CD4-positive, CD25-positive, alpha-beta regulatory T cell (primary cell): ENCODE results near the gene PI4K2A. TPM values are rescaled to one million over a fixed set of nuclear protein-coding genes. Genes with fewer than 3 reads are reported as not detected.
"Not testable (repeated sequence)": the region's sequence is repeated elsewhere in the genome, so short reads cannot be mapped to it uniquely, and the experiment has no call there.

Experiments
- ATAC-seq, 2 donors: fragments of 150-1000 bp; cut with Tn5 transposase; one replicate each; pipeline ENCODE4 v1.10.0; 2021; ENCODE audit warnings: low read depth in 2 of 2, moderate number of reproducible peaks in 2 of 2, moderate library complexity in 1 of 2
- DNase-seq, 3 donors: peaks; one replicate each; pipeline versions ENCODE4 v3.0.0 to v3.0.0-alpha.2; 2012 to 2022; ENCODE audit warnings: mixed read lengths in 1 of 3
- H3K27ac ChIP-seq: one replicate; pipeline ENCODE4 v1.7.0; 2013; ENCODE audit warnings: mild to moderate bottlenecking, low read length; ENCODE audit not compliant: insufficient read depth, poor library complexity, severe bottlenecking
- H3K27me3 ChIP-seq: one replicate; pipeline ENCODE4 v1.7.0; 2013; ENCODE audit warnings: low read length; ENCODE audit not compliant: control insufficient read depth, insufficient read depth
- H3K36me3 ChIP-seq: one replicate; pipeline ENCODE4 v1.7.0; 2013; ENCODE audit warnings: mild to moderate bottlenecking, low read length, moderate library complexity; ENCODE audit not compliant: control insufficient read depth, insufficient read depth
- H3K4me1 ChIP-seq: 2 replicates; pipeline ENCODE4 v1.7.0; 2013; ENCODE audit warnings: mild to moderate bottlenecking, low read length; ENCODE audit not compliant: insufficient read depth, control insufficient read depth, poor library complexity, severe bottlenecking
- H3K4me3 ChIP-seq: one replicate; pipeline ENCODE4 v1.7.0; 2013; ENCODE audit warnings: low read depth, mild to moderate bottlenecking, low read length, moderate library complexity
- H3K9me3 ChIP-seq, 2 experiments: 1 replicate in 1 of 2; 2 replicates in 1 of 2; pipeline ENCODE4 v1.7.0; 2013; ENCODE audit warnings: low read length in 2 of 2, mild to moderate bottlenecking in 1 of 2, moderate library complexity in 1 of 2; ENCODE audit not compliant: control insufficient read depth in 2 of 2
- H3K27ac Mint-ChIP-seq, 3 donors: one replicate each; pipeline ENCODE4 v1.8.0; 2020 to 2022; ENCODE audit warnings: mild to moderate bottlenecking in 3 of 3, mixed read lengths in 3 of 3, moderate library complexity in 2 of 3
- H3K27me3 Mint-ChIP-seq: one replicate; pipeline ENCODE4 v1.8.0; 2022; ENCODE audit warnings: mild to moderate bottlenecking, mixed read lengths
- H3K36me3 Mint-ChIP-seq: one replicate; pipeline ENCODE4 v1.8.0; 2020; ENCODE audit warnings: mixed read lengths
- H3K4me1 Mint-ChIP-seq, 4 donors: one replicate each; pipeline ENCODE4 v1.8.0; 2020 to 2022; ENCODE audit warnings: mixed read lengths in 4 of 4, mild to moderate bottlenecking in 1 of 4
- H3K4me3 Mint-ChIP-seq, 4 donors: one replicate each; pipeline ENCODE4 v1.8.0; 2020 to 2022; ENCODE audit warnings: mild to moderate bottlenecking in 4 of 4, mixed read lengths in 4 of 4, moderate library complexity in 3 of 4
- H3K9me3 Mint-ChIP-seq, 7 donors: one replicate each; pipeline ENCODE4 v1.8.0; 2020 to 2022; ENCODE audit warnings: mixed read lengths in 7 of 7, mild to moderate bottlenecking in 3 of 7, moderate library complexity in 2 of 7
- polyA plus RNA-seq, 4 donors: library from polyadenylated mRNA; unstranded; fragments of 300-500 nt; fragmentation: Illumina TruSeq; gene quantifications; one replicate each; pipeline ENCODE4 v1.2.3, GENCODE V29; 2021
- total RNA-seq: library from RNA; stranded (reverse); gene quantifications from one replicate; pipeline ENCODE4 v1.2.3, GENCODE V29; 2022

Gene PI4K2A
- total and polyA plus RNA-seq, 5 donors from 2014 or later: 7.9 to 28.3 (median 10.5) TPM

- DNase-seq: no peak
- peaks cover 0 to 7% (median 5%) of the 10 kb centered on the region in 4 donors for H3K4me1 Mint-ChIP-seq
- H3K27ac Mint-ChIP-seq: no peak overlapping the region
- no peak overlapping the region for H3K4me3 ChIP-seq
- H3K27me3 ChIP-seq: no peaks in the 10 kb centered on the region
- no peaks in the 10 kb centered on the region for H3K9me3 Mint-ChIP-seq
- no peak overlapping the region for H3K27ac ChIP-seq
- no peak overlapping the region for H3K4me3 Mint-ChIP-seq
- peaks cover 4% of the 10 kb centered on the region for H3K36me3 Mint-ChIP-seq
- H3K4me1 ChIP-seq: peaks cover 3% of the 10 kb centered on the region
- no peaks in the 10 kb centered on the region for H3K9me3 ChIP-seq
- H3K36me3 ChIP-seq: peaks cover 15% of the 10 kb centered on the region
- no peak for ATAC-seq
- no peaks in the 10 kb centered on the region for H3K27me3 Mint-ChIP-seq
These were observed 39.1 kb downstream of the PI4K2A start for GRCh38 chr10:97679594-97679993.

- H3K4me1 ChIP-seq: peaks cover 11% of the 10 kb centered on the region
- H3K27me3 ChIP-seq: no peaks in the 10 kb centered on the region
- no peak overlapping the region for H3K4me3 ChIP-seq
- no peaks in the 10 kb centered on the region for H3K27me3 Mint-ChIP-seq
- ATAC-seq: no peak
- H3K9me3 ChIP-seq: no peaks in the 10 kb centered on the region
- H3K4me3 Mint-ChIP-seq: no peak overlapping the region
- H3K27ac Mint-ChIP-seq: no peak overlapping the region
- peaks cover 4 to 26% (median 10%) of the 10 kb centered on the region in 4 donors for H3K4me1 Mint-ChIP-seq
- H3K36me3 ChIP-seq: peaks cover 2% of the 10 kb centered on the region
- H3K36me3 Mint-ChIP-seq: no peaks in the 10 kb centered on the region
- H3K9me3 Mint-ChIP-seq: no peaks in the 10 kb centered on the region
- DNase-seq: no peak
- H3K27ac ChIP-seq: no peak overlapping the region
These were observed 41.6 kb downstream of the PI4K2A start for GRCh38 chr10:97682042-97682441.

GRCh38 chr10:97683556-97684367 is 43.3 kb downstream of the PI4K2A start:
- peak overlapping the region in 2 of 4 donors; percentile 27 to 41 for H3K4me3 Mint-ChIP-seq

GRCh38 chr10:97684368-97684713 is 43.9 kb downstream of the PI4K2A start:
- H3K4me1 ChIP-seq: peaks cover 16% of the 10 kb centered on the region
- ATAC-seq, H3K36me3 ChIP-seq, H3K27ac Mint-ChIP-seq, H3K36me3 Mint-ChIP-seq, H3K27ac ChIP-seq, H3K4me3 ChIP-seq, H3K27me3 ChIP-seq, H3K27me3 Mint-ChIP-seq, H3K9me3 Mint-ChIP-seq, H3K9me3 ChIP-seq, DNase-seq: not testable (repeated sequence)
- peak overlapping the region in 1 of 4 donors; percentile 4 for H3K4me3 Mint-ChIP-seq
- H3K4me1 Mint-ChIP-seq: peaks cover 10 to 31% (median 18%) of the 10 kb centered on the region in 4 donors

More at GRCh38 chr10:97683556-97684367, 43.3 kb downstream of the PI4K2A start:
- Histone ChIP-seq H3K27me3 (no peaks in the 10 kb centered on the region), H3K4me1 (peaks cover 16% of the 10 kb centered on the region), H3K36me3 (no peaks in the 10 kb centered on the region), H3K27ac (no peak overlapping the region), H3K9me3 (no peaks in the 10 kb centered on the region), H3K4me3 (no peak overlapping the region)
- Mint-ChIP-seq H3K27me3 (no peaks in the 10 kb centered on the region), H3K27ac (no peak overlapping the region), H3K36me3 (no peaks in the 10 kb centered on the region), H3K9me3 (no peaks in the 10 kb centered on the region), H3K4me1 (peaks cover 10 to 31% (median 18%) of the 10 kb centered on the region in 4 donors)
- DNase-seq (no peak), ATAC-seq (no peak)

GRCh38 chr10:97684866-97685394 is 44.5 kb downstream of the PI4K2A start:
- H3K27me3 ChIP-seq: no peaks in the 10 kb centered on the region
- no peak for DNase-seq
- H3K4me3 ChIP-seq: no peak overlapping the region
- H3K4me1 ChIP-seq: peaks cover 16% of the 10 kb centered on the region
- no peaks in the 10 kb centered on the region for H3K27me3 Mint-ChIP-seq
- H3K27ac ChIP-seq: no peak overlapping the region
- no peaks in the 10 kb centered on the region for H3K36me3 ChIP-seq
- H3K9me3 Mint-ChIP-seq: no peaks in the 10 kb centered on the region
- H3K9me3 ChIP-seq: no peaks in the 10 kb centered on the region
- peak overlapping the region in 3 of 4 donors; percentile 9 to 89 (median 41) for H3K4me3 Mint-ChIP-seq
- no peak overlapping the region for H3K27ac Mint-ChIP-seq
- no peaks in the 10 kb centered on the region for H3K36me3 Mint-ChIP-seq
- no peak for ATAC-seq
- H3K4me1 Mint-ChIP-seq: peaks cover 10 to 31% (median 18%) of the 10 kb centered on the region in 4 donors

- Mint-ChIP-seq H3K4me3 (peak overlapping the region; percentile 41 to 91 (median 76)), H3K27ac (peak overlapping the region in 1 of 3 donors; percentile 87), H3K4me1 (peaks cover 10 to 31% (median 18%) of the 10 kb centered on the region in 4 donors), H3K27me3 (peaks cover 3% of the 10 kb centered on the region), H3K36me3 (no peaks in the 10 kb centered on the region), H3K9me3 (no peaks in the 10 kb centered on the region)
- Histone ChIP-seq H3K4me1 (peaks cover 16% of the 10 kb centered on the region), H3K36me3 (no peaks in the 10 kb centered on the region), H3K9me3 (no peaks in the 10 kb centered on the region), H3K27me3 (no peaks in the 10 kb centered on the region), H3K27ac (no peak overlapping the region), H3K4me3 (no peak overlapping the region)
- DNase-seq: no peak
- ATAC-seq: no peak
These were observed 45.0 kb downstream of the PI4K2A start for GRCh38 chr10:97685395-97685958.

GRCh38 chr10:97686301-97686961 is 46.0 kb downstream of the PI4K2A start:
- peak; percentile 3 to 6 for ATAC-seq
- Mint-ChIP-seq H3K27ac (peak overlapping the region in 2 of 3 donors; percentile 87 to 92), H3K27me3 (peaks cover 4% of the 10 kb centered on the region), H3K36me3 (no peaks in the 10 kb centered on the region), H3K4me1 (peaks cover 6 to 31% (median 15%) of the 10 kb centered on the region in 4 donors), H3K4me3 (peak overlapping the region; percentile 88 to 97 (median 91)), H3K9me3 (no peaks in the 10 kb centered on the region)
- H3K27me3 ChIP-seq: no peaks in the 10 kb centered on the region
- DNase-seq: peak in 2 of 3 donors; percentile 31 to 52
- peak overlapping the region; percentile 70 for H3K27ac ChIP-seq
- peaks cover 16% of the 10 kb centered on the region for H3K4me1 ChIP-seq
- H3K4me3 ChIP-seq: peak overlapping the region; percentile 78
- H3K36me3 ChIP-seq: no peaks in the 10 kb centered on the region
- H3K9me3 ChIP-seq: no peaks in the 10 kb centered on the region
